Measurements from ENCODE around the gene STK32B.

Gene STK32B

DNA sequence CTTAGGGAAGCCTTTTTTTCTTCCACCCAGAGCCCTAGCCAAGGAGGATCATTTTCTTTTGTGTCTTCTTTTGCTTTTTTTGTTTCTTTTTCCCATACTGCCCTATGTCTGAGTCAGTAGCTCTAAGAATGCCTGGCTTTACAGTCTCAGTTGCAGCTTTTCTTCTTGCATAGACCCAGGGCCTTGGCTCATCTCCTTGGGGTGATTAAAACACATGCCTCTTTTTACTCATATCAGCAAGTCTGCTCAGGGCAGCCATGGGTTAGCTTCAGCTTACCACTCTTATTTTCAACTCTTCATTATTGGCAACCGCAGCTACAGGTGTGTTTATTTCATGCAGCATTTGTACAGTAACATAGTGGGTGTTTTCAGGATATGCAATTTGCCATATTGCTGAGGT lies 196.5 kb downstream of the STK32B start:
- H3K4me3 ChIP-seq (ENCODE audit: low read depth, low read length): no peak overlapping the region
- H3K27ac ChIP-seq (ENCODE audit: extremely low read depth, low read depth, low read length): no peak overlapping the region
- CTCF ChIA-PET: no interaction called here
- H3K36me3 ChIP-seq (ENCODE audit: control insufficient read depth in 2 of 2, insufficient read depth in 1 of 2, low read length in 2 of 2): no peaks in the 10 kb centered on the region
- TF ChIP-seq ZNF311 (tag by site-specific recombination; IDR thresholded peaks at IDR 0.05; ENCODE audit: borderline replicate concordance) (no peak), ZFP3 (tag by site-specific recombination; IDR thresholded peaks at IDR 0.05; ENCODE audit: low read depth) (no peak), ZNF548 (tag by site-specific recombination; IDR thresholded peaks at IDR 0.05) (no peak), ZNF121 (tag by site-specific recombination; IDR thresholded peaks at IDR 0.05) (no peak), ZNF133 (tag by site-specific recombination; IDR thresholded peaks at IDR 0.05) (no peak), OVOL3 (tag by site-specific recombination; IDR thresholded peaks at IDR 0.05) (no peak), ZNF354C (tag by site-specific recombination; IDR thresholded peaks at IDR 0.05; ENCODE audit: borderline replicate concordance, low read depth) (no peak), ZNF416 (tag by site-specific recombination; IDR thresholded peaks at IDR 0.05) (no peak), SP7 (tag by site-specific recombination; IDR thresholded peaks at IDR 0.05) (no peak), ZXDB (tag by site-specific recombination; IDR thresholded peaks at IDR 0.05) (no peak), ZNF423 (tag by site-specific recombination; IDR thresholded peaks at IDR 0.05) (no peak), ZFHX2 (tag by site-specific recombination; conservative IDR thresholded peaks at IDR 0.05) (no peak), ZNF37A (tag by site-specific recombination; IDR thresholded peaks at IDR 0.05) (no peak), ZNF274 (IDR thresholded peaks at IDR 0.05; ENCODE audit: low read length) (no peak), ZNF274 (tag by site-specific recombination; IDR thresholded peaks at IDR 0.05; ENCODE audit: borderline replicate concordance) (no peak)
- TF ChIP-seq, protein P1, sequence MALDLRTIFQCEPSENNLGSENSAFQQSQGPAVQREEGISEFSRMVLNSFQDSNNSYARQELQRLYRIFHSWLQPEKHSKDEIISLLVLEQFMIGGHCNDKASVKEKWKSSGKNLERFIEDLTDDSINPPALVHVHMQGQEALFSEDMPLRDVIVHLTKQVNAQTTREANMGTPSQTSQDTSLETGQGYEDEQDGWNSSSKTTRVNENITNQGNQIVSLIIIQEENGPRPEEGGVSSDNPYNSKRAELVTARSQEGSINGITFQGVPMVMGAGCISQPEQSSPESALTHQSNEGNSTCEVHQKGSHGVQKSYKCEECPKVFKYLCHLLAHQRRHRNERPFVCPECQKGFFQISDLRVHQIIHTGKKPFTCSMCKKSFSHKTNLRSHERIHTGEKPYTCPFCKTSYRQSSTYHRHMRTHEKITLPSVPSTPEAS (tag by site-specific recombination; IDR thresholded peaks at IDR 0.05): no peak
- TF ChIP-seq, protein P2, sequence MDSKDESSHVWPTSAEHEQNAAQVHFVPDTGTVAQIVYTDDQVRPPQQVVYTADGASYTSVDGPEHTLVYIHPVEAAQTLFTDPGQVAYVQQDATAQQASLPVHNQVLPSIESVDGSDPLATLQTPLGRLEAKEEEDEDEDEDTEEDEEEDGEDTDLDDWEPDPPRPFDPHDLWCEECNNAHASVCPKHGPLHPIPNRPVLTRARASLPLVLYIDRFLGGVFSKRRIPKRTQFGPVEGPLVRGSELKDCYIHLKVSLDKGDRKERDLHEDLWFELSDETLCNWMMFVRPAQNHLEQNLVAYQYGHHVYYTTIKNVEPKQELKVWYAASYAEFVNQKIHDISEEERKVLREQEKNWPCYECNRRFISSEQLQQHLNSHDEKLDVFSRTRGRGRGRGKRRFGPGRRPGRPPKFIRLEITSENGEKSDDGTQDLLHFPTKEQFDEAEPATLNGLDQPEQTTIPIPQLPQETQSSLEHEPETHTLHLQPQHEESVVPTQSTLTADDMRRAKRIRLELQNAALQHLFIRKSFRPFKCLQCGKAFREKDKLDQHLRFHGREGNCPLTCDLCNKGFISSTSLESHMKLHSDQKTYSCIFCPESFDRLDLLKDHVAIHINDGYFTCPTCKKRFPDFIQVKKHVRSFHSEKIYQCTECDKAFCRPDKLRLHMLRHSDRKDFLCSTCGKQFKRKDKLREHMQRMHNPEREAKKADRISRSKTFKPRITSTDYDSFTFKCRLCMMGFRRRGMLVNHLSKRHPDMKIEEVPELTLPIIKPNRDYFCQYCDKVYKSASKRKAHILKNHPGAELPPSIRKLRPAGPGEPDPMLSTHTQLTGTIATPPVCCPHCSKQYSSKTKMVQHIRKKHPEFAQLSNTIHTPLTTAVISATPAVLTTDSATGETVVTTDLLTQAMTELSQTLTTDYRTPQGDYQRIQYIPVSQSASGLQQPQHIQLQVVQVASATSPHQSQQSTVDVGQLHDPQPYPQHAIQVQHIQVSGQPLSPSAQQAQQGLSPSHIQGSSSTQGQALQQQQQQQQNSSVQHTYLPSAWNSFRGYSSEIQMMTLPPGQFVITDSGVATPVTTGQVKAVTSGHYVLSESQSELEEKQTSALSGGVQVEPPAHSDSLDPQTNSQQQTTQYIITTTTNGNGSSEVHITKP (tag by site-specific recombination; IDR thresholded peaks at IDR 0.05): no peak
- TF ChIP-seq, protein P3, sequence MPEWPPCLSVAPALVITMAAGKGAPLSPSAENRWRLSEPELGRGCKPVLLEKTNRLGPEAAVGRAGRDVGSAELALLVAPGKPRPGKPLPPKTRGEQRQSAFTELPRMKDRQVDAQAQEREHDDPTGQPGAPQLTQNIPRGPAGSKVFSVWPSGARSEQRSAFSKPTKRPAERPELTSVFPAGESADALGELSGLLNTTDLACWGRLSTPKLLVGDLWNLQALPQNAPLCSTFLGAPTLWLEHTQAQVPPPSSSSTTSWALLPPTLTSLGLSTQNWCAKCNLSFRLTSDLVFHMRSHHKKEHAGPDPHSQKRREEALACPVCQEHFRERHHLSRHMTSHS (tag by site-specific recombination; IDR thresholded peaks at IDR 0.05): no peak
- H3K9me3 ChIP-seq (ENCODE audit: control insufficient read depth, insufficient read depth, low read depth, low read length): no peaks in the 10 kb centered on the region
- POLR2A ChIA-PET: no interaction called here
- H3K4me1 ChIP-seq (ENCODE audit: control insufficient read depth, insufficient read depth, low read length): no peaks in the 10 kb centered on the region

DNA sequence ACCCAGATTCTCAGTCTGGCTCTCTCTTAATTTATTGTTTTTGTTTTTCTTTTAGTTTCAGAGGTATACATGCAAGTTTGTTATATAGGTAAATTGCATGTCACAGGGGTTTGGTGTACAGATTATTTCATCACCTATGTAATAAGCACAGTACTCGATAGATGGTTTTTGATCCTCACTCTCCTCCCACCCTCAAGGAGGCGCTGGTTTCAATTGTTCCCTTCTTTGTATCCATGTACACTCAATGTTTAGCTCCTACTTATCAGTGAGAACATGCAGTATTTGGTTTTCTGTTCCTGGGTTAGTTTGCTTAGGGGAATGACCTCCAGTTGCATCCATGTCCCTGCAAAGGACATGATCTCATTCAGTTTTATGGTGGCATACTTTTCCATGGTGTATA lies 198.4 kb downstream of the STK32B start:
- POLR2A ChIA-PET: no interaction called here
- Histone ChIP-seq H3K4me3 (ENCODE audit: low read depth, low read length) (no peak overlapping the region), H3K27ac (ENCODE audit: extremely low read depth, low read depth, low read length) (no peak overlapping the region), H3K9me3 (ENCODE audit: control insufficient read depth, insufficient read depth, low read depth, low read length) (no peaks in the 10 kb centered on the region), H3K36me3 (ENCODE audit: control insufficient read depth in 2 of 2, insufficient read depth in 1 of 2, low read length in 2 of 2) (no peaks in the 10 kb centered on the region), H3K4me1 (ENCODE audit: control insufficient read depth, insufficient read depth, low read length) (no peaks in the 10 kb centered on the region)
- CTCF ChIA-PET: no interaction called here
- TF ChIP-seq ZIC2 (tag by site-specific recombination; IDR thresholded peaks at IDR 0.05): no peak
- no peak for TF ChIP-seq ZNF248 (tag by site-specific recombination; IDR thresholded peaks at IDR 0.05)
- no peak for TF ChIP-seq ZNF677 (tag by site-specific recombination; IDR thresholded peaks at IDR 0.05)
- TF ChIP-seq, protein P4, sequence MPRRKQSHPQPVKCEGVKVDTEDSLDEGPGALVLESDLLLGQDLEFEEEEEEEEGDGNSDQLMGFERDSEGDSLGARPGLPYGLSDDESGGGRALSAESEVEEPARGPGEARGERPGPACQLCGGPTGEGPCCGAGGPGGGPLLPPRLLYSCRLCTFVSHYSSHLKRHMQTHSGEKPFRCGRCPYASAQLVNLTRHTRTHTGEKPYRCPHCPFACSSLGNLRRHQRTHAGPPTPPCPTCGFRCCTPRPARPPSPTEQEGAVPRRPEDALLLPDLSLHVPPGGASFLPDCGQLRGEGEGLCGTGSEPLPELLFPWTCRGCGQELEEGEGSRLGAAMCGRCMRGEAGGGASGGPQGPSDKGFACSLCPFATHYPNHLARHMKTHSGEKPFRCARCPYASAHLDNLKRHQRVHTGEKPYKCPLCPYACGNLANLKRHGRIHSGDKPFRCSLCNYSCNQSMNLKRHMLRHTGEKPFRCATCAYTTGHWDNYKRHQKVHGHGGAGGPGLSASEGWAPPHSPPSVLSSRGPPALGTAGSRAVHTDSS (tag by site-specific recombination; IDR thresholded peaks at IDR 0.05): no peak
- TF ChIP-seq ZNF792 (tag by site-specific recombination; IDR thresholded peaks at IDR 0.05): no peak
- TF ChIP-seq ZNF664 (tag by site-specific recombination; IDR thresholded peaks at IDR 0.05): no peak
- no peak for TF ChIP-seq ZNF558 (tag by site-specific recombination; IDR thresholded peaks at IDR 0.05)
- no peak for TF ChIP-seq ZNF777 (tag by site-specific recombination; IDR thresholded peaks at IDR 0.05; ENCODE audit: borderline replicate concordance)
- TF ChIP-seq ZNF292 (tag by site-specific recombination; IDR thresholded peaks at IDR 0.05; ENCODE audit: borderline replicate concordance, low read depth): no peak
- TF ChIP-seq, protein P5, sequence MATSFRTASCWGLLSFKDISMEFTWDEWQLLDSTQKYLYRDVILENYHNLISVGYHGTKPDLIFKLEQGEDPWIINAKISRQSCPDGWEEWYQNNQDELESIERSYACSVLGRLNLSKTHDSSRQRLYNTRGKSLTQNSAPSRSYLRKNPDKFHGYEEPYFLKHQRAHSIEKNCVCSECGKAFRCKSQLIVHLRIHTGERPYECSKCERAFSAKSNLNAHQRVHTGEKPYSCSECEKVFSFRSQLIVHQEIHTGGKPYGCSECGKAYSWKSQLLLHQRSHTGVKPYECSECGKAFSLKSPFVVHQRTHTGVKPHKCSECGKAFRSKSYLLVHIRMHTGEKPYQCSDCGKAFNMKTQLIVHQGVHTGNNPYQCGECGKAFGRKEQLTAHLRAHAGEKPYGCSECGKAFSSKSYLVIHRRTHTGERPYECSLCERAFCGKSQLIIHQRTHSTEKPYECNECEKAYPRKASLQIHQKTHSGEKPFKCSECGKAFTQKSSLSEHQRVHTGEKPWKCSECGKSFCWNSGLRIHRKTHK (tag by site-specific recombination; IDR thresholded peaks at IDR 0.05): no peak

All from HEK293 (cell line).